ENCODE measurements around the gene IFT52.

GRCh38 chr20:43590036-43590391 is 723 bp upstream of the IFT52 start:
- TF ChIP-seq CTCF (IDR thresholded peaks at IDR 0.05) (no peak), POLR2AphosphoS5 (IDR thresholded peaks at IDR 0.05) (no peak), POLR2A (IDR thresholded peaks at IDR 0.05) (no peak)
